NT2/D1 (cell line): Measurements from ENCODE around the gene MYO1F.
"Not testable (repeated sequence)": the region's sequence is repeated elsewhere in the genome, so short reads cannot be mapped to it uniquely, and the experiment has no call there.

Experiments
- YY1 ChIP-seq: IDR thresholded peaks from 2 replicates; pipeline ENCODE4 v1.6.1; 2011; ENCODE audit not compliant: insufficient read length, insufficient read depth
- ZNF274 ChIP-seq: IDR thresholded peaks from 2 replicates; pipeline ENCODE4 v1.6.1; 2011; ENCODE audit warnings: mild to moderate bottlenecking, low read depth, low read length

DNA sequence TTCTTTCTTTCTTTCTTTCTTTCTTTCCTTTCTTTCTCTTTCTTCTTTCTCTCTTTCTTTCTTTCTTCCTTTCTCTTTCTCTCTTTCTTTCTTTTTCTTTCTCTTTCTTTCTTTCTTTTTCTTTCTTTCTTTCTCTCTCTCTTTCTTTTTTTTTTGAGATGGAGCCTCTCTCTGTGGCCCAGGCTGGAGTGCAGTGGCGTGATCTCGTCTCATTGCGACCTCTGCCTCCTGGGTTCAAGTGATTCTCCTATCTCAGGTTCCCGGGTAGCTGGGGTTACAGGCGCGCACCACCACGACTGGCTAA, 2.7 kb downstream of the MYO1F start:
- not testable (repeated sequence) for TF ChIP-seq YY1, ZNF274
